ENCODE data around the gene BANP.

The BANP gene

DNA sequence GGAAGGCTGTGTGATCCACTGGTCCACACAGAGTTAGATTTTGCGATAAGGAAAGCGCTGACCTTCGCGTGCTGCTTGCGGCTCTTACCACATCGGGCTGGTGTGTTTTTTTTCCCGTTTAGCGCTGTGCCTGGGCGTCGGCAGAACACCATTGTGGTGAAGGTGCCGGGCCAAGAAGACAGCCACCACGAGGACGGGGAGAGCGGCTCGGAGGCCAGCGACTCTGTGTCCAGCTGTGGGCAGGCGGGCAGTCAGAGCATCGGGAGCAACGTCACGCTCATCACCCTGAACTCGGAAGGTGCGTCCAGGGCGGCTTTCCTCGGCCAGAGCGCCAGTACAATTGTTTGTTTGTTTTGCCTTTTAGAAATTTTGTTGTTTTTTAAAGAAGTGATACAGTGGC, 54.7 kb downstream of the BANP start:
- H2AFZ ChIP-seq (ENCODE audit: low read depth, low read length), result no peak overlapping the region
- no peak overlapping the region for H3K18ac ChIP-seq (ENCODE audit: low read depth in 1 of 2, low read length in 2 of 2)
- no peak overlapping the region for H2BK15ac ChIP-seq (ENCODE audit: low read depth, poor library complexity, severe bottlenecking)
- H2BK12ac ChIP-seq (ENCODE audit: low read length in 2 of 2), result no peak overlapping the region
- peaks cover 39% of the 10 kb centered on the region for H3K79me1 ChIP-seq (replicated peaks; ENCODE audit: low read length, poor library complexity, severe bottlenecking)
- no peak overlapping the region for H4K8ac ChIP-seq (ENCODE audit: low read length)
- H2AK5ac ChIP-seq (ENCODE audit: low read length, severe bottlenecking), result no peak overlapping the region
- no peak overlapping the region for H2BK120ac ChIP-seq (ENCODE audit: low read depth, low read length)
- no peak overlapping the region for H3K4me3 ChIP-seq (ENCODE audit: insufficient read depth in 1 of 2, low read depth in 1 of 2, low read length in 2 of 2)
- no peak overlapping the region for H3K9ac ChIP-seq (ENCODE audit: low read length)
- H3K27me3 ChIP-seq (ENCODE audit: control insufficient read depth in 1 of 2, insufficient read depth in 1 of 2, low read length in 2 of 2), result no peaks in the 10 kb centered on the region
- H3K4me1 ChIP-seq (ENCODE audit: control insufficient read depth, insufficient read depth, low read depth, low read length), result peaks cover 8% of the 10 kb centered on the region
- no peak overlapping the region for H3K4me2 ChIP-seq (ENCODE audit: low read length, poor library complexity, severe bottlenecking)
- WGBS, result 97% methylated on average over 25 of the region's 25 CpGs
- peaks cover 47 to 49% of the 10 kb centered on the region in 2 experiments for H3K36me3 ChIP-seq (ENCODE audit: control insufficient read depth in 1 of 2, insufficient read depth in 2 of 2, low read depth in 1 of 2, low read length in 2 of 2)
- DNase-seq, result no peak
- no peak overlapping the region for H2BK5ac ChIP-seq (ENCODE audit: low read depth, low read length, poor library complexity, severe bottlenecking)
- H3K4ac ChIP-seq (ENCODE audit: low read depth in 1 of 2, low read length in 2 of 2), result no peak overlapping the region
- no peak overlapping the region for H3K14ac ChIP-seq (ENCODE audit: low read length in 2 of 2)
- no peak overlapping the region for H3K23ac ChIP-seq (ENCODE audit: low read length in 2 of 2)
- H3K9me3 ChIP-seq (ENCODE audit: control insufficient read depth, low read length), result no peaks in the 10 kb centered on the region
- no peak overlapping the region for H4K91ac ChIP-seq (ENCODE audit: low read length)
- no peak overlapping the region for H3K27ac ChIP-seq (ENCODE audit: low read length, poor library complexity, severe bottlenecking)

DNA sequence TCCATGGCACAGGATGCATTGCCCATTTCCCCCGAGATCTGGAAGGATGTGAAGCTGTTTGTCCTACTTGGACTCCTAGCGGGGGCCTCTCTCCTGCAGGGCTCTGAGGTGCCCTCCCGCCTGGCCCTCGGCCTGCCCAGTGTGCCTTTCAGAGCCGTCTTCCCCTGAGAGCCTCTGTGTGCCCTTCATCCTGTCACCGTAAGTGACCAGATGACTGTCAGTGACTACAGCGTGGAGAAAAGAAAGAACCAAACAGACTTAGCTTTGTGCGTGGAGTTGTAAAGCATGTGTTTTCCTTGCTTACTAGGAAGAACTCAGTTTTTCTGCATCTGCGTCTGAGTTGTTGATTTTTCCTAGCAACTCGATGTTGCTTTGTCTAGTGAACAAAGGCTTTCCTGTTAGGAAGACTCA, 56.1 kb downstream of the BANP start:
- no peaks in the 10 kb centered on the region for H3K9me3 ChIP-seq (ENCODE audit: control insufficient read depth, low read length)
- H3K4me1 ChIP-seq (ENCODE audit: control insufficient read depth, insufficient read depth, low read depth, low read length), result peaks cover 4% of the 10 kb centered on the region
- H3K14ac ChIP-seq (ENCODE audit: low read length in 2 of 2), result no peak overlapping the region
- H3K4me3 ChIP-seq (ENCODE audit: insufficient read depth in 1 of 2, low read depth in 1 of 2, low read length in 2 of 2), result no peak overlapping the region
- 99% methylated on average over 10 of the region's 10 CpGs for WGBS
- H3K4ac ChIP-seq (ENCODE audit: low read depth in 1 of 2, low read length in 2 of 2), result no peak overlapping the region
- no peak overlapping the region for H2BK12ac ChIP-seq (ENCODE audit: low read length in 2 of 2)
- H3K4me2 ChIP-seq (ENCODE audit: low read length, poor library complexity, severe bottlenecking), result no peak overlapping the region
- H3K79me1 ChIP-seq (replicated peaks; ENCODE audit: low read length, poor library complexity, severe bottlenecking), result peaks cover 33% of the 10 kb centered on the region
- DNase-seq, result no peak
- H4K8ac ChIP-seq (ENCODE audit: low read length), result no peak overlapping the region
- H3K9ac ChIP-seq (ENCODE audit: low read length), result no peak overlapping the region
- H3K27ac ChIP-seq (ENCODE audit: low read length, poor library complexity, severe bottlenecking), result no peak overlapping the region
- no peak overlapping the region for H2AK5ac ChIP-seq (ENCODE audit: low read length, severe bottlenecking)
- no peak overlapping the region for H4K91ac ChIP-seq (ENCODE audit: low read length)
- H2AFZ ChIP-seq (ENCODE audit: low read depth, low read length), result no peak overlapping the region
- H3K18ac ChIP-seq (ENCODE audit: low read depth in 1 of 2, low read length in 2 of 2), result no peak overlapping the region
- H3K23ac ChIP-seq (ENCODE audit: low read length in 2 of 2), result no peak overlapping the region
- H2BK120ac ChIP-seq (ENCODE audit: low read depth, low read length), result no peak overlapping the region
- peaks cover 46 to 49% of the 10 kb centered on the region in 2 experiments for H3K36me3 ChIP-seq (ENCODE audit: control insufficient read depth in 1 of 2, insufficient read depth in 2 of 2, low read depth in 1 of 2, low read length in 2 of 2)
- no peaks in the 10 kb centered on the region for H3K27me3 ChIP-seq (ENCODE audit: control insufficient read depth in 1 of 2, insufficient read depth in 1 of 2, low read length in 2 of 2)
- H2BK15ac ChIP-seq (ENCODE audit: low read depth, poor library complexity, severe bottlenecking), result no peak overlapping the region
- H2BK5ac ChIP-seq (ENCODE audit: low read depth, low read length, poor library complexity, severe bottlenecking), result no peak overlapping the region

DNA sequence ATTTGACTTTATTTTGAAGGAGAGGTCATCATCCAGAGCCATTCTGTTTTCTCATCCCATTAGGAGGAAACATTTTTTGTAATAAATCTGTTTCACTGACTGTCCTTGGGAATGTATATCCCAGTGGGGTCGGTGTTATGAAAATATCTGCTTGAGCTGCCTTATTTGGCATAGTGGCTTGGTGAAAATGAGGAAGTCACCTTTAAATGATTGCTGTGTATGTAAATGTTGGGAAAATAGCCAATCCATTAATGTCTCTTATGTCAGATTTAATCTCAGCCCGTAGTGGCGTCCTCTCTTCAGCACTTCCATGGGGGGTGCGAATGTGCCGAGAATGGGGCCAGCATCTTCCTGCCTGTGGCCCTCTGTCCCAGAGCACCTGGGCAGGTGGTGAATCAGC, 57.6 kb downstream of the BANP start:
- H3K27me3 ChIP-seq (ENCODE audit: control insufficient read depth in 1 of 2, insufficient read depth in 1 of 2, low read length in 2 of 2), result no peaks in the 10 kb centered on the region
- no peak overlapping the region for H3K9ac ChIP-seq (ENCODE audit: low read length)
- peaks cover 14% of the 10 kb centered on the region for H3K4me1 ChIP-seq (ENCODE audit: control insufficient read depth, insufficient read depth, low read depth, low read length)
- H2AFZ ChIP-seq (ENCODE audit: low read depth, low read length), result no peak overlapping the region
- H3K4me2 ChIP-seq (ENCODE audit: low read length, poor library complexity, severe bottlenecking), result no peak overlapping the region
- no peak for DNase-seq
- H3K23ac ChIP-seq (ENCODE audit: low read length in 2 of 2), result no peak overlapping the region
- 96% methylated on average over 5 of the region's 5 CpGs for WGBS
- H2BK12ac ChIP-seq (ENCODE audit: low read length in 2 of 2), result no peak overlapping the region
- no peak overlapping the region for H3K18ac ChIP-seq (ENCODE audit: low read depth in 1 of 2, low read length in 2 of 2)
- no peak overlapping the region for H3K4me3 ChIP-seq (ENCODE audit: insufficient read depth in 1 of 2, low read depth in 1 of 2, low read length in 2 of 2)
- H2BK120ac ChIP-seq (ENCODE audit: low read depth, low read length), result no peak overlapping the region
- H2BK15ac ChIP-seq (ENCODE audit: low read depth, poor library complexity, severe bottlenecking), result no peak overlapping the region
- H3K36me3 ChIP-seq (ENCODE audit: control insufficient read depth in 1 of 2, insufficient read depth in 2 of 2, low read depth in 1 of 2, low read length in 2 of 2), result peaks cover 40 to 50% of the 10 kb centered on the region in 2 experiments
- peaks cover 24% of the 10 kb centered on the region for H3K79me1 ChIP-seq (replicated peaks; ENCODE audit: low read length, poor library complexity, severe bottlenecking)
- no peak overlapping the region for H4K8ac ChIP-seq (ENCODE audit: low read length)
- no peak overlapping the region for H3K27ac ChIP-seq (ENCODE audit: low read length, poor library complexity, severe bottlenecking)
- no peaks in the 10 kb centered on the region for H3K9me3 ChIP-seq (ENCODE audit: control insufficient read depth, low read length)
- no peak overlapping the region for H2AK5ac ChIP-seq (ENCODE audit: low read length, severe bottlenecking)
- H4K91ac ChIP-seq (ENCODE audit: low read length), result no peak overlapping the region
- H3K4ac ChIP-seq (ENCODE audit: low read depth in 1 of 2, low read length in 2 of 2), result no peak overlapping the region
- H2BK5ac ChIP-seq (ENCODE audit: low read depth, low read length, poor library complexity, severe bottlenecking), result no peak overlapping the region
- H3K14ac ChIP-seq (ENCODE audit: low read length in 2 of 2), result no peak overlapping the region

DNA sequence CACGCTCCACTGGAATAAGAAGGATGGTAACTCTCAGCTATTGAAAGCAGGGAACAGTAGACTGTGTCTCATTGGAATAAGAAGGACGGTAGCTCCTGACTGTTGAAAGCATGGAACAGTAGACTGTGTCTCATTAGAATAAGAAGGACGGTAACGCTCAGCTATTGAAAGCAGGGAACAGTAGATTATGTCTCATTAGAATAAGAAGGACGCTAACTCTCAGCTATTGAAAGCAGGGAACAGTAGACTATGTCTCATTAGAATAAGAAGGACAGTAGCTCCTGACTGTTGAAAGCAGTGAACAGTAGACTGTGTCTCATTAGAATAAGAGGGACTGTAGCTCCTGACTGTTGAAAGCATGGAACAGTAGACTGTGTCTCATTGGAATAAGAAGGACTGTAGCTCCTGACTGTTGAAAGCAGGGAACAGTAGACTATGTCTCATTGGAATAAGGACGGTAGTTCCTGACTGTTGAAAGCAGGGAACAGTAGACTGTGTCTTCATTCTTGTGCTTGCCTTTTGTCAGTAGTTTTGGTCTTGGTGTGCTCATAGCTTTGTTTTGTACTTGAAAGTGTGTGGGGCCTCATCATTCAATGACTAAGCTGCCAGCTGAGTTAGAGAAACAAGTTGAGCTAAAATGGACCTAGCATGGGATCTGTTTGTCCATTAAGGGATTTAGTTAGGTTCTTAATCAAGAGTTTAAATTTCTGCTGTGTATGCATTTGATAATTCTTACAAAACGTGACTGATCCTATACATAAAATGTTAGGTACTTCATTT, 58.5 kb downstream of the BANP start:
- no peak overlapping the region for H3K27ac ChIP-seq (ENCODE audit: low read length, poor library complexity, severe bottlenecking)
- H3K4me1 ChIP-seq (ENCODE audit: control insufficient read depth, insufficient read depth, low read depth, low read length), result peaks cover 22% of the 10 kb centered on the region
- no peak overlapping the region for H4K91ac ChIP-seq (ENCODE audit: low read length)
- H3K9ac ChIP-seq (ENCODE audit: low read length), result no peak overlapping the region
- no peak for DNase-seq
- H3K36me3 ChIP-seq (ENCODE audit: control insufficient read depth in 1 of 2, insufficient read depth in 2 of 2, low read depth in 1 of 2, low read length in 2 of 2), result peaks cover 36 to 45% of the 10 kb centered on the region in 2 experiments
- H3K27me3 ChIP-seq (ENCODE audit: control insufficient read depth in 1 of 2, insufficient read depth in 1 of 2, low read length in 2 of 2), result no peaks in the 10 kb centered on the region
- H2BK5ac ChIP-seq (ENCODE audit: low read depth, low read length, poor library complexity, severe bottlenecking), result no peak overlapping the region
- H3K18ac ChIP-seq (ENCODE audit: low read depth in 1 of 2, low read length in 2 of 2), result no peak overlapping the region
- no peak overlapping the region for H3K14ac ChIP-seq (ENCODE audit: low read length in 2 of 2)
- H2AFZ ChIP-seq (ENCODE audit: low read depth, low read length), result no peak overlapping the region
- no peak overlapping the region for H3K4me2 ChIP-seq (ENCODE audit: low read length, poor library complexity, severe bottlenecking)
- peaks cover 17% of the 10 kb centered on the region for H3K79me1 ChIP-seq (replicated peaks; ENCODE audit: low read length, poor library complexity, severe bottlenecking)
- no peak overlapping the region for H2BK120ac ChIP-seq (ENCODE audit: low read depth, low read length)
- no peak overlapping the region for H2BK12ac ChIP-seq (ENCODE audit: low read length in 2 of 2)
- no peak overlapping the region for H4K8ac ChIP-seq (ENCODE audit: low read length)
- no peaks in the 10 kb centered on the region for H3K9me3 ChIP-seq (ENCODE audit: control insufficient read depth, low read length)
- no peak overlapping the region for H3K4me3 ChIP-seq (ENCODE audit: insufficient read depth in 1 of 2, low read depth in 1 of 2, low read length in 2 of 2)
- H2BK15ac ChIP-seq (ENCODE audit: low read depth, poor library complexity, severe bottlenecking), result no peak overlapping the region
- no peak overlapping the region for H3K23ac ChIP-seq (ENCODE audit: low read length in 2 of 2)
- no peak overlapping the region for H3K4ac ChIP-seq (ENCODE audit: low read depth in 1 of 2, low read length in 2 of 2)
- WGBS, result 93% methylated on average over 7 of the region's 7 CpGs
- no peak overlapping the region for H2AK5ac ChIP-seq (ENCODE audit: low read length, severe bottlenecking)

Data from mesenchymal stem cell (in vitro differentiated cells and primary cell).